Activated CD8-positive, alpha-beta memory T cell treated with anti-CD3 and anti-CD28 coated beads, Interleukin-2, amount 50 U/mL, for 1 hour (primary cell): ENCODE measurements around the gene THOC1.
"Not testable (repeated sequence)": the region's sequence is repeated elsewhere in the genome, so short reads cannot be mapped to it uniquely, and the experiment has no call there.

Source experiments
- DNase-seq: peaks from one replicate; pipeline ENCODE4 v3.0.0-alpha.2; 2020; ENCODE audit errors: extremely low read depth

Gene THOC1

GRCh38 chr18:267688-268552 is at the start of gene THOC1:
Gene THOC1 (minus strand): TSS chr18:268047. CDS start chr18:268019, 28 bp downstream.
- DNase-seq = peak; percentile 91

- DNase-seq = no peak
These were observed 49.8 kb upstream of the THOC1 start for GRCh38 chr18:317618-318017.

GRCh38 chr18:316393-316792 is 48.5 kb upstream of the THOC1 start:
- no peak for DNase-seq

- no peak for DNase-seq
These were observed 46.1 kb upstream of the THOC1 start for GRCh38 chr18:313931-314330.

GRCh38 chr18:312415-312814 is 44.6 kb upstream of the THOC1 start:
- no peak for DNase-seq

GRCh38 chr18:310042-310441 is 42.2 kb upstream of the THOC1 start:
- DNase-seq = no peak

- DNase-seq = not testable (repeated sequence)
These were observed 40.2 kb upstream of the THOC1 start for GRCh38 chr18:308086-308485.

- DNase-seq = no peak
These were observed 38.9 kb upstream of the THOC1 start for GRCh38 chr18:306608-307255.

GRCh38 chr18:305003-305501 is 37.2 kb upstream of the THOC1 start:
- DNase-seq = no peak

- DNase-seq = no peak
These were observed 35.8 kb upstream of the THOC1 start for GRCh38 chr18:303607-304006.

GRCh38 chr18:303011-303410 is 35.2 kb upstream of the THOC1 start:
- no peak for DNase-seq

GRCh38 chr18:302097-302496 is 34.2 kb upstream of the THOC1 start:
- no peak for DNase-seq

GRCh38 chr18:297936-298335 is 30.1 kb upstream of the THOC1 start:
- DNase-seq = no peak

GRCh38 chr18:295756-296490 is 28.1 kb upstream of the THOC1 start:
- DNase-seq = no peak

GRCh38 chr18:294566-294965 is 26.7 kb upstream of the THOC1 start:
- DNase-seq = no peak

- no peak for DNase-seq
These were observed 25.7 kb upstream of the THOC1 start for GRCh38 chr18:293536-293935.

GRCh38 chr18:292271-292670 is 24.4 kb upstream of the THOC1 start:
- no peak for DNase-seq

- not testable (repeated sequence) for DNase-seq
These were observed 22.1 kb upstream of the THOC1 start for GRCh38 chr18:289970-290369.

- DNase-seq = no peak
These were observed 21.2 kb upstream of the THOC1 start for GRCh38 chr18:289026-289425.

- no peak for DNase-seq
These were observed 18.9 kb upstream of the THOC1 start for GRCh38 chr18:286515-287310.

GRCh38 chr18:285817-286216 is 18.0 kb upstream of the THOC1 start:
- no peak for DNase-seq

- DNase-seq = no peak
These were observed 7.6 kb upstream of the THOC1 start for GRCh38 chr18:275486-275885.
